K562 (cell line): Measurements from ENCODE around the gene FNBP1. TPM values are rescaled to one million over a fixed set of nuclear protein-coding genes. Genes with fewer than 3 reads are reported as not detected.

Experiments used
- ATAC-seq: fragments of 200-7000 bp; cut with Tn5 transposase; 3 replicates; pipeline ENCODE4 v1.9.1; 2020; ENCODE audit warnings: moderate library complexity
- BruUV-seq: library from RNA; stranded (reverse); fragments of 400-500 nt; replicated peaks from 2 replicates; lab custom pipeline; 2021; lab: Mats Ljungman, UMichigan
- CTCF ChIA-PET: fragments of 300-600 bp; formaldehyde crosslinking; extraction: SDS; loops from one replicate; lab custom pipeline; 2021; ENCODE audit warnings: low intra/inter-chr PET ratio; lab: Yijun Ruan, JAX
- POLR2A ChIA-PET: fragments of 300-600, 350-650 bp; sonication (Branson Sonifier 250); formaldehyde crosslinking; extraction: SDS; loops from one replicate; lab custom pipeline; 2021; ENCODE audit warnings: antibody characterized with exemption, inconsistent platforms; lab: Yijun Ruan, JAX
- DNase-seq, 4 experiments: peaks; one replicate each; pipeline versions ENCODE4 v3.0.0 to v3.0.0-alpha.2; 2011 to 2018; ENCODE audit warnings: low spot score in 3 of 4, mixed read lengths in 3 of 4; ENCODE audit errors: extremely low read depth in 1 of 4
- FAIRE-seq: peaks from 2 replicates; lab custom pipeline; 2011; peaks lifted over from hg19 to GRCh38; lab: Jason Lieb, UNC
- H2AFZ ChIP-seq: 2 replicates; pipeline ENCODE4 v1.6.0; 2011; ENCODE audit warnings: low read depth, low read length, control low read depth, inconsistent platforms
- H3K27ac ChIP-seq: fragments of 200-600 bp; 3 replicates; pipeline ENCODE4 v1.8.0; 2011; ENCODE audit warnings: low read depth, mild to moderate bottlenecking, control low read depth, inconsistent platforms, low read length, moderate library complexity, mixed read lengths; ENCODE audit errors: extremely low read depth
- H3K27me3 ChIP-seq, 2 experiments: fragments of 300-600 bp in 1 of 2; 2 replicates in 1 of 2; 3 replicates in 1 of 2; pipeline versions ENCODE4 v1.6.0 to v1.8.0; 2011; ENCODE audit warnings: inconsistent platforms in 2 of 2, low read length in 2 of 2, mild to moderate bottlenecking in 1 of 2, mixed read lengths in 1 of 2, moderate library complexity in 1 of 2; ENCODE audit not compliant: control insufficient read depth in 2 of 2, insufficient read depth in 2 of 2
- H3K36me3 ChIP-seq: fragments of 300-600 bp; 3 replicates; pipeline ENCODE4 v1.8.0; 2011; ENCODE audit warnings: mild to moderate bottlenecking, low read length, inconsistent platforms; ENCODE audit not compliant: control insufficient read depth, insufficient read depth
- H3K4me1 ChIP-seq, 2 experiments: fragments of 200-600 bp in 1 of 2; replicated peaks in 1 of 2; 2 replicates in 1 of 2; 3 replicates in 1 of 2; pipeline versions ENCODE4 v1.5.1 to v1.8.0; 2011; ENCODE audit warnings: inconsistent platforms in 2 of 2, low read length in 2 of 2, mild to moderate bottlenecking in 1 of 2, mixed read lengths in 1 of 2, moderate library complexity in 1 of 2; ENCODE audit not compliant: control insufficient read depth in 2 of 2, insufficient read depth in 2 of 2
- H3K4me2 ChIP-seq: 2 replicates; pipeline ENCODE4 v1.6.1; 2011; ENCODE audit warnings: low read length, control low read depth, inconsistent platforms, mixed read lengths; ENCODE audit not compliant: insufficient read depth
- H3K4me3 ChIP-seq: fragments of 200-600 bp; sonication (generic), shearing (Covaris generic); 2 replicates; pipeline ENCODE4 v1.5.1; 2016; ENCODE audit warnings: control low read depth, inconsistent platforms
- H3K79me2 ChIP-seq: fragments of 200-600 bp; 3 replicates; pipeline ENCODE4 v1.8.0; 2011; ENCODE audit warnings: low read length, inconsistent platforms; ENCODE audit not compliant: control insufficient read depth, insufficient read depth
- H3K9ac ChIP-seq, 2 experiments: 2 replicates each; pipeline versions ENCODE4 v1.6.0 to v1.6.1; 2011; ENCODE audit warnings: low read depth in 2 of 2, low read length in 2 of 2, control low read depth in 1 of 2, inconsistent platforms in 1 of 2, mild to moderate bottlenecking in 1 of 2, mixed read lengths in 1 of 2; ENCODE audit not compliant: insufficient read depth in 1 of 2
- H3K9me1 ChIP-seq: one replicate; pipeline ENCODE4 v1.6.0; 2011; ENCODE audit warnings: inconsistent platforms, mild to moderate bottlenecking, low read length, moderate library complexity; ENCODE audit not compliant: control insufficient read depth, insufficient read depth
- H3K9me3 ChIP-seq: replicated peaks from 2 replicates; pipeline ENCODE4 v1.5.1; 2011; ENCODE audit warnings: low read depth, low read length, inconsistent platforms; ENCODE audit not compliant: control insufficient read depth, insufficient read depth
- H4K20me1 ChIP-seq: replicated peaks from 2 replicates; pipeline ENCODE4 v1.6.1; 2011; ENCODE audit warnings: low read length, inconsistent platforms, mixed read lengths; ENCODE audit not compliant: control insufficient read depth, insufficient read depth
- MCM2 ChIP-seq: fragments of 450-650 bp; IDR thresholded peaks from 2 replicates; pipeline ENCODE4 v1.6.1; 2017; ENCODE audit warnings: low read depth, mild to moderate bottlenecking
- MYBL2 ChIP-seq, 2 experiments: fragments of 450-650 bp in 1 of 2; sonication (generic) in 1 of 2; formaldehyde crosslinking in 1 of 2; IDR thresholded peaks; 2 replicates each; pipeline versions ENCODE4 v1.6.1 to v1.8.1; 2017 to 2022; ENCODE audit warnings: borderline replicate concordance in 1 of 2, inconsistent platforms in 1 of 2, low read depth in 1 of 2, mild to moderate bottlenecking in 1 of 2, missing genetic modification reagents in 1 of 2, moderate library complexity in 1 of 2
- POLR2G ChIP-seq: fragments of 200-400 bp; formaldehyde crosslinking; IDR thresholded peaks from 2 replicates; pipeline ENCODE4 v1.6.1; 2017; ENCODE audit warnings: low read depth, mild to moderate bottlenecking, antibody characterized with exemption, low read length, moderate library complexity
- RBM25 ChIP-seq: fragments of 200-400 bp; formaldehyde crosslinking; IDR thresholded peaks from 2 replicates; pipeline ENCODE4 v1.6.1; 2018; ENCODE audit warnings: low read length, low read depth, moderate library complexity; ENCODE audit not compliant: severe bottlenecking
- ZNF239 ChIP-seq: fragments of 250-450 bp; sonication (Bioruptor Pico); IDR thresholded peaks from 2 replicates; pipeline ENCODE4 v1.4.0; 2020; ENCODE audit warnings: mild to moderate bottlenecking
- WGBS: fragments of 100-300 bp; shearing (Covaris generic); methylation state at CpG from one replicate; pipeline ENCODE4 v1.1.6; 2016; ENCODE audit warnings: low coverage, mixed read lengths; ENCODE audit not compliant: insufficient coverage; ENCODE audit errors: missing lambda C conversion rate; 5-methylcytosine and 5-hydroxymethylcytosine counted together
- in situ Hi-C: fragments of 300-500 bp; cut with MboI; formaldehyde crosslinking; loops from 4 replicates; pipeline ENCODE4 v1.15.0; 2018; ENCODE audit warnings: inconsistent platforms, mixed read lengths
- intact Hi-C: fragments of 100-400 bp; cut with micrococcal nuclease; formaldehyde crosslinking; loops from 2 replicates; pipeline ENCODE4 v1.14.2; 2022
- polyA plus RNA-seq, 8 experiments: library from polyadenylated mRNA; depleted of rRNA in 4 of 8; stranded (reverse) in 5 of 8; unstranded in 3 of 8; fragments of >200 nt; fragmentation: Nextera tagmentation in 2 of 8; fragmentation: Illumina TruSeq in 1 of 8; extraction: Ambion mirVana in 2 of 8; extraction: Trizol in 1 of 8; gene quantifications; 2 replicates each; pipeline versions ENCODE4 v1.2.1 to v1.2.3, GENCODE V29; 2011 to 2014; ENCODE audit warnings: inconsistent platforms in 1 of 8, missing spikeins in 1 of 8
- total RNA-seq, 7 experiments: library from RNA; depleted of rRNA in 6 of 7; stranded (reverse); fragments of >200 nt in 6 of 7; fragmentation: Illumina TruSeq in 2 of 7; extraction: Trizol in 2 of 7; gene quantifications; 2 replicates each; pipeline versions ENCODE4 v1.2.1 to v1.2.3, GENCODE V29; 2011 to 2021; ENCODE audit warnings: low replicate concordance in 1 of 7

The FNBP1 gene
- total and polyA plus RNA-seq, 9 of the 15 experiments (the other 6 are each of a cell fraction or from before 2014, with no cell fraction given), result 1.8 to 14.9 (median 7.6) TPM

GRCh38 chr9:129897263-129897662, 145.7 kb downstream of the FNBP1 start:
- 73% methylated on average over 6 of the region's 6 CpGs for WGBS
- H3K9me1 ChIP-seq, result no peaks in the 10 kb centered on the region
- no peak overlapping the region for H3K27ac ChIP-seq
- H3K27me3 ChIP-seq, result no peaks in the 10 kb centered on the region
- POLR2A ChIA-PET, result interaction anchor here (0.6 to 1.5 kb wide), 3 partner anchors 10 to 33 kb away, joined by 3 to 10 read pairs (median 3); no protein-coding TSS in a partner anchor
- no TSS peak for BruUV-seq
- H2AFZ ChIP-seq, result no peak overlapping the region
- no peaks in the 10 kb centered on the region for H3K36me3 ChIP-seq
- no peak overlapping the region for H3K4me3 ChIP-seq
- peak; percentile 94 for TF ChIP-seq ZNF239 (CRISPR knock-in tag)
- no peak for TF ChIP-seq MCM2
- TF ChIP-seq POLR2G, result no peak
- no peak for TF ChIP-seq MYBL2 (IDR thresholded peaks at IDR 0.05; ENCODE audit: low read depth)
- no peak for TF ChIP-seq MYBL2 (CRISPR knock-in tag; IDR thresholded peaks at IDR 0.05; ENCODE audit: borderline replicate concordance)
- peak; percentile 74 for TF ChIP-seq RBM25
- peaks cover 6 to 14% of the 10 kb centered on the region in 2 experiments for H3K4me1 ChIP-seq
- CTCF ChIA-PET, result no interaction called here
- H3K4me2 ChIP-seq, result no peak overlapping the region
- H4K20me1 ChIP-seq, result no peaks in the 10 kb centered on the region
- H3K9ac ChIP-seq, result no peak overlapping the region
- no peak for ATAC-seq
- H3K79me2 ChIP-seq, result no peaks in the 10 kb centered on the region
- 0 out of 2 replicates have a peak, but pooled peaks cover 1% of the 10 kb centered on the region for H3K9me3 ChIP-seq
- in situ Hi-C loops, result no loop called here
- FAIRE-seq, result no peak
- DNase-seq, result no peak
- intact Hi-C loops, result no loop called here
